ENCODE results near the gene KIF16B.

DNA sequence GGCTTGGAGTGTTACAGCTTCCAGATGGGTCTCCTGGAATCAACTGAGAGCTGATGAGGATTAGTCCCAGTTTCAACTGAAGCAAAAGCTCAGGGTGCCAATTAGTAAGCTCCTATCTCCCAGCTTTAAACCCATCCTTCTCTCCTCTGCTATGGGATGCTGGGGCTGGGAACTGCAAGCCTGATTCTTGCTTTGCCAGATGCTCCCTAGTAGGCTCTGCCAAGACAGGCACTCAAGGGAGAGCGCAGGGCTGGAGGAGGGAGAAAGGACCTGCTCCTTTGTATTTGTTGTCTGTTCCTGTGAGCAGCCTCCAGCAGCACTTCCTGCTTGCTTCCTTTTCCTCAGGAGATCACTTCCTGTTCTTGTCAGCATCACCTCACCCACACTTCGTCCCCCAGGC lies 309.7 kb downstream of the KIF16B start:
- TF ChIP-seq, protein P1, sequence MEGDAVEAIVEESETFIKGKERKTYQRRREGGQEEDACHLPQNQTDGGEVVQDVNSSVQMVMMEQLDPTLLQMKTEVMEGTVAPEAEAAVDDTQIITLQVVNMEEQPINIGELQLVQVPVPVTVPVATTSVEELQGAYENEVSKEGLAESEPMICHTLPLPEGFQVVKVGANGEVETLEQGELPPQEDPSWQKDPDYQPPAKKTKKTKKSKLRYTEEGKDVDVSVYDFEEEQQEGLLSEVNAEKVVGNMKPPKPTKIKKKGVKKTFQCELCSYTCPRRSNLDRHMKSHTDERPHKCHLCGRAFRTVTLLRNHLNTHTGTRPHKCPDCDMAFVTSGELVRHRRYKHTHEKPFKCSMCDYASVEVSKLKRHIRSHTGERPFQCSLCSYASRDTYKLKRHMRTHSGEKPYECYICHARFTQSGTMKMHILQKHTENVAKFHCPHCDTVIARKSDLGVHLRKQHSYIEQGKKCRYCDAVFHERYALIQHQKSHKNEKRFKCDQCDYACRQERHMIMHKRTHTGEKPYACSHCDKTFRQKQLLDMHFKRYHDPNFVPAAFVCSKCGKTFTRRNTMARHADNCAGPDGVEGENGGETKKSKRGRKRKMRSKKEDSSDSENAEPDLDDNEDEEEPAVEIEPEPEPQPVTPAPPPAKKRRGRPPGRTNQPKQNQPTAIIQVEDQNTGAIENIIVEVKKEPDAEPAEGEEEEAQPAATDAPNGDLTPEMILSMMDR (tag by site-specific recombination; IDR thresholded peaks at IDR 0.05): no peak
- TF ChIP-seq ZBTB1 (tag by site-specific recombination; IDR thresholded peaks at IDR 0.05): no peak
- TF ChIP-seq ZNF549 (tag by site-specific recombination; IDR thresholded peaks at IDR 0.05): no peak

All from HEK293 (cell line).